Measurements from ENCODE around the gene ORC5. TPM values are rescaled to one million over a fixed set of nuclear protein-coding genes. Genes with fewer than 3 reads are reported as not detected.

The ORC5 gene
- total RNA-seq, 3 donors from 2014 or later: 13.3 to 29.9 (median 26.5) TPM

- DNase-seq (ENCODE audit: low spot score in 2 of 2): no peak
- H3K36me3 ChIP-seq: no peaks in the 10 kb centered on the region
- no peak overlapping the region for H3K27ac ChIP-seq
- H3K27me3 ChIP-seq: no peaks in the 10 kb centered on the region
- TF ChIP-seq POLR2AphosphoS5 (IDR thresholded peaks at IDR 0.05): no peak
- TF ChIP-seq, protein P1, sequence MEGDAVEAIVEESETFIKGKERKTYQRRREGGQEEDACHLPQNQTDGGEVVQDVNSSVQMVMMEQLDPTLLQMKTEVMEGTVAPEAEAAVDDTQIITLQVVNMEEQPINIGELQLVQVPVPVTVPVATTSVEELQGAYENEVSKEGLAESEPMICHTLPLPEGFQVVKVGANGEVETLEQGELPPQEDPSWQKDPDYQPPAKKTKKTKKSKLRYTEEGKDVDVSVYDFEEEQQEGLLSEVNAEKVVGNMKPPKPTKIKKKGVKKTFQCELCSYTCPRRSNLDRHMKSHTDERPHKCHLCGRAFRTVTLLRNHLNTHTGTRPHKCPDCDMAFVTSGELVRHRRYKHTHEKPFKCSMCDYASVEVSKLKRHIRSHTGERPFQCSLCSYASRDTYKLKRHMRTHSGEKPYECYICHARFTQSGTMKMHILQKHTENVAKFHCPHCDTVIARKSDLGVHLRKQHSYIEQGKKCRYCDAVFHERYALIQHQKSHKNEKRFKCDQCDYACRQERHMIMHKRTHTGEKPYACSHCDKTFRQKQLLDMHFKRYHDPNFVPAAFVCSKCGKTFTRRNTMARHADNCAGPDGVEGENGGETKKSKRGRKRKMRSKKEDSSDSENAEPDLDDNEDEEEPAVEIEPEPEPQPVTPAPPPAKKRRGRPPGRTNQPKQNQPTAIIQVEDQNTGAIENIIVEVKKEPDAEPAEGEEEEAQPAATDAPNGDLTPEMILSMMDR (IDR thresholded peaks at IDR 0.05): no peak
- no peak for TF ChIP-seq POLR2A (IDR thresholded peaks at IDR 0.05)
- H3K9me3 ChIP-seq: no peaks in the 10 kb centered on the region
- intact Hi-C loops (cut with DNase I; ENCODE audit: low total_unique reads): no loop called here
- H3K4me1 ChIP-seq: no peaks in the 10 kb centered on the region
- no peak overlapping the region for H3K4me3 ChIP-seq
Measured at GRCh38 chr7:104106108-104106905, 101.5 kb downstream of the ORC5 start.

DNA sequence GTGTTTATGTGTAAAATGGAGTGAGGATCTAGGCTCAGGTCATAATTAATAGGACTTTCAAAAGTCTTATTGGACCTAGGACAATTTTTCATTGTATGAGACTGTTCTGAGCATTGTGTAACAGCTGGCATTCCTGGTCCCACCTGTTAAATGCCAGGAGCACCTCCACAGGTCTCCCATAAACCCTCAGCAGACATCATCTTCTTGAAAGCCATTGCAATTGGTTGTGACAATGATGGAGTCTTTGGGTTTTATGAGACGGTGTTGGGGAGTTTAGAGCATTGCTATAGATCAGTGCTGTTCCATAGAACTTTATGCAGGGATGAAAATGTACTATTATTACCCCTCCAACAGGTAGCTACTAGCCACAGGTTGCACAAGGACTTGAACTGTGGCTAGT is 108.9 kb downstream of the ORC5 start:
- no peaks in the 10 kb centered on the region for H3K9me3 ChIP-seq
- H3K4me1 ChIP-seq: no peaks in the 10 kb centered on the region
- DNase-seq (ENCODE audit: low spot score in 2 of 2): no peak
- H3K27ac ChIP-seq: no peak overlapping the region
- no peaks in the 10 kb centered on the region for H3K27me3 ChIP-seq
- no peaks in the 10 kb centered on the region for H3K36me3 ChIP-seq
- TF ChIP-seq, protein P1 (IDR thresholded peaks at IDR 0.05): no peak
- no peak for TF ChIP-seq POLR2AphosphoS5 (IDR thresholded peaks at IDR 0.05)
- TF ChIP-seq POLR2A (IDR thresholded peaks at IDR 0.05): no peak
- intact Hi-C loops (cut with DNase I; ENCODE audit: low total_unique reads): no loop called here
- H3K4me3 ChIP-seq: no peak overlapping the region

GRCh38 chr7:104096683-104097082 is 111.1 kb downstream of the ORC5 start:
- H3K9me3 ChIP-seq: no peaks in the 10 kb centered on the region
- intact Hi-C loops (cut with DNase I; ENCODE audit: low total_unique reads): no loop called here
- no peak overlapping the region for H3K27ac ChIP-seq
- TF ChIP-seq, protein P1 (IDR thresholded peaks at IDR 0.05): no peak
- no peak for TF ChIP-seq POLR2A (IDR thresholded peaks at IDR 0.05)
- no peak for TF ChIP-seq POLR2AphosphoS5 (IDR thresholded peaks at IDR 0.05)
- H3K36me3 ChIP-seq: no peaks in the 10 kb centered on the region
- DNase-seq (ENCODE audit: low spot score in 2 of 2): no peak
- H3K27me3 ChIP-seq: no peaks in the 10 kb centered on the region
- H3K4me1 ChIP-seq: no peaks in the 10 kb centered on the region
- H3K4me3 ChIP-seq: no peak overlapping the region

DNA sequence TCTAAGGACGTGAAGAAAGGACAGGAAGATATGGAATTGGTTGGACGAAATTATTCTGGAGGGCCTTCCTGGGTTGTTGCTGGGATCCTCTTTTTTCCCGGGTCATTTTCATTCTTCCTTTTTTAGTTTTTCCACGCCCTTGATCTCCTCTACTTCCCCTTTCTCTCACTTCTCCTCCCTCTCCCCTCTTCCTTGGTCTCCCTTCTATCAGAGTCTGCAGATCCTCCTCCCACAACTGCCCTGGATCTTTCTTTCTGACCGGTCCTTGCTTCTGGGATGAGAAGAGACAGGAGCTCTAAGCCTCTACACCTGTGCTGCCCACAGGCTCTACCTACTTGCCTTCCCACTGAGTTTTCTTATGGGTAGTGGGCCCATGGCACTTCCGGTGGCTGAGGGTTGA is 114.7 kb downstream of the ORC5 start:
- no peaks in the 10 kb centered on the region for H3K36me3 ChIP-seq
- no peak overlapping the region for H3K4me3 ChIP-seq
- no peak overlapping the region for H3K27ac ChIP-seq
- H3K4me1 ChIP-seq: no peaks in the 10 kb centered on the region
- intact Hi-C loops (cut with DNase I; ENCODE audit: low total_unique reads): no loop called here
- no peaks in the 10 kb centered on the region for H3K27me3 ChIP-seq
- TF ChIP-seq POLR2AphosphoS5 (IDR thresholded peaks at IDR 0.05) (no peak), POLR2A (IDR thresholded peaks at IDR 0.05) (no peak)
- TF ChIP-seq, protein P1 (IDR thresholded peaks at IDR 0.05): no peak
- DNase-seq (ENCODE audit: low spot score in 2 of 2): no peak
- H3K9me3 ChIP-seq: no peaks in the 10 kb centered on the region

- intact Hi-C loops (cut with DNase I; ENCODE audit: low total_unique reads): no loop called here
- no peak overlapping the region for H3K4me3 ChIP-seq
- no peak overlapping the region for H3K27ac ChIP-seq
- no peaks in the 10 kb centered on the region for H3K9me3 ChIP-seq
- H3K4me1 ChIP-seq: no peaks in the 10 kb centered on the region
- DNase-seq (ENCODE audit: low spot score in 2 of 2): no peak
- TF ChIP-seq, protein P1 (IDR thresholded peaks at IDR 0.05): no peak
- no peak for TF ChIP-seq POLR2A (IDR thresholded peaks at IDR 0.05)
- TF ChIP-seq POLR2AphosphoS5 (IDR thresholded peaks at IDR 0.05): no peak
- H3K36me3 ChIP-seq: no peaks in the 10 kb centered on the region
- no peaks in the 10 kb centered on the region for H3K27me3 ChIP-seq
Measured at GRCh38 chr7:104091242-104091641, 116.6 kb downstream of the ORC5 start.
